ENCODE data around the gene ARFGAP3.

DNA sequence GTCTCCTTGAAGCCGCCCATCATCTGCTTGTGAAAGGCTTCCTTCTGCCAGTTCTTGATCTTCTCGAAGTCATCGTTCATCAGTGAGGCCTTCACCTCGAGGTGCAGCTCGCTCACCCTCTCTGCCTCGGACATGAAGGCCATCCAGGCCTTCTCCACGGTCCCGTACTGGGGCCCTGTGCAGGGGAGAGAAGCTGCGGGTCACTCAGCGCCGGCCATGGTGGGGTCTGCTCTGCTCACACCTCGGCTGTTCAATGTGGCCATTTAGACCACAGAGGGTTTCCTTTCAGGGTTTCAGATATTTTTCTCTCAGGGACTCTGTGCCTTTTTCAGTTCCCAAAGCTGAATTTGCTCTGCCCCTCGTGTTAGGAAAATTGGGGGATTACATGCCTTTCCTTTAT lies 33.9 kb upstream of the ARFGAP3 start:
- TF ChIP-seq EZH2 (IDR thresholded peaks at IDR 0.05; ENCODE audit: insufficient read depth, low read length): no peak
- TF ChIP-seq, protein P1, sequence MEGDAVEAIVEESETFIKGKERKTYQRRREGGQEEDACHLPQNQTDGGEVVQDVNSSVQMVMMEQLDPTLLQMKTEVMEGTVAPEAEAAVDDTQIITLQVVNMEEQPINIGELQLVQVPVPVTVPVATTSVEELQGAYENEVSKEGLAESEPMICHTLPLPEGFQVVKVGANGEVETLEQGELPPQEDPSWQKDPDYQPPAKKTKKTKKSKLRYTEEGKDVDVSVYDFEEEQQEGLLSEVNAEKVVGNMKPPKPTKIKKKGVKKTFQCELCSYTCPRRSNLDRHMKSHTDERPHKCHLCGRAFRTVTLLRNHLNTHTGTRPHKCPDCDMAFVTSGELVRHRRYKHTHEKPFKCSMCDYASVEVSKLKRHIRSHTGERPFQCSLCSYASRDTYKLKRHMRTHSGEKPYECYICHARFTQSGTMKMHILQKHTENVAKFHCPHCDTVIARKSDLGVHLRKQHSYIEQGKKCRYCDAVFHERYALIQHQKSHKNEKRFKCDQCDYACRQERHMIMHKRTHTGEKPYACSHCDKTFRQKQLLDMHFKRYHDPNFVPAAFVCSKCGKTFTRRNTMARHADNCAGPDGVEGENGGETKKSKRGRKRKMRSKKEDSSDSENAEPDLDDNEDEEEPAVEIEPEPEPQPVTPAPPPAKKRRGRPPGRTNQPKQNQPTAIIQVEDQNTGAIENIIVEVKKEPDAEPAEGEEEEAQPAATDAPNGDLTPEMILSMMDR (IDR thresholded peaks at IDR 0.05; ENCODE audit: insufficient read depth, low read depth, low read length): no peak
